OCI-LY3 (cell line): ENCODE measurements around the gene WDFY4.

ENCODE experiments used
- CTCF ChIP-seq: fragments of 200-600, 300-600 bp; sonication (generic); IDR thresholded peaks from 2 replicates; pipeline ENCODE4 v1.5.1; 2014; ENCODE audit warnings: antibody characterized with exemption, low read length, low read depth
- EZH2phosphoT487 ChIP-seq: fragments of 200-600 bp; shearing (Covaris generic); IDR thresholded peaks from 2 replicates; pipeline ENCODE4 v1.6.1; 2018; ENCODE audit warnings: antibody characterized with exemption, mixed run types, low read depth

- TF ChIP-seq CTCF (no peak), EZH2phosphoT487 (no peak)
Measured at GRCh38 chr10:48767373-48768143, 82.9 kb downstream of the WDFY4 start.
